ENCODE data around the gene LRRC4C. TPM values are rescaled to one million over a fixed set of nuclear protein-coding genes. Genes with fewer than 3 reads are reported as not detected.

The LRRC4C gene
- polyA plus RNA-seq, 1 of the 3 experiments (the other 2 are of a cell fraction) = 0.16 TPM

GRCh38 chr11:40544162-40544561 is 915.3 kb downstream of the LRRC4C start:
- no peak for TF ChIP-seq POLR2AphosphoS5 (IDR thresholded peaks at IDR 0.05; ENCODE audit: low read depth, low read length)
- no peak for TF ChIP-seq NFIC (IDR thresholded peaks at IDR 0.05; ENCODE audit: borderline replicate concordance)
- no peak for TF ChIP-seq FOSL2 (IDR thresholded peaks at IDR 0.05; ENCODE audit: borderline replicate concordance, low read depth)
- TF ChIP-seq CHD2 (IDR thresholded peaks at IDR 0.05; ENCODE audit: low read length, partially characterized antibody) = no peak
- TF ChIP-seq GATA2 (CRISPR knock-in tag; IDR thresholded peaks at IDR 0.05) = no peak
- TF ChIP-seq RFX5 (IDR thresholded peaks at IDR 0.05; ENCODE audit: low read length) = no peak
- no peak for TF ChIP-seq EZH2phosphoT487 (IDR thresholded peaks at IDR 0.05; ENCODE audit: borderline replicate concordance, low read depth)
- no peak for TF ChIP-seq MAX (IDR thresholded peaks at IDR 0.05; ENCODE audit: low read depth)
- TF ChIP-seq RCOR1 (IDR thresholded peaks at IDR 0.05; ENCODE audit: low read length) = no peak
- no peak for TF ChIP-seq CTCF (IDR thresholded peaks at IDR 0.05)
- no peak for TF ChIP-seq TCF12 (IDR thresholded peaks at IDR 0.05)
- TF ChIP-seq GABPA (IDR thresholded peaks at IDR 0.05; ENCODE audit: low read depth) = no peak
- TF ChIP-seq ZBTB33 (IDR thresholded peaks at IDR 0.05; ENCODE audit: borderline replicate concordance, low read depth) = no peak
- TF ChIP-seq JUND (IDR thresholded peaks at IDR 0.05) = no peak
- TF ChIP-seq FOXM1 (IDR thresholded peaks at IDR 0.05; ENCODE audit: low read depth) = no peak
- TF ChIP-seq PBX3 (IDR thresholded peaks at IDR 0.05) = no peak
- no peak for TF ChIP-seq MXI1 (IDR thresholded peaks at IDR 0.05; ENCODE audit: low read depth, low read length)
- no peak for TF ChIP-seq MEF2A (IDR thresholded peaks at IDR 0.05; ENCODE audit: borderline replicate concordance, low read depth)
- TF ChIP-seq ELF1 (IDR thresholded peaks at IDR 0.05) = no peak
- no peak for TF ChIP-seq YY1 (IDR thresholded peaks at IDR 0.05; ENCODE audit: low read depth)
- WGBS (ENCODE audit: low lambda C conversion rate) = 0% methylated on average over 3 of the region's 3 CpGs
- H3F3A ChIP-seq (replicated peaks; ENCODE audit: insufficient read depth) = no peaks in the 10 kb centered on the region
- H3K36me3 ChIP-seq (replicated peaks in 1 of 2; ENCODE audit: control insufficient read depth in 1 of 2, insufficient read depth in 2 of 2, low read length in 1 of 2) = no peaks in the 10 kb centered on the region
- no peaks in the 10 kb centered on the region for H3K27me3 ChIP-seq (ENCODE audit: insufficient read depth)
- no peak overlapping the region for H2AFZ ChIP-seq (ENCODE audit: low read depth)
- ChIA-PET CTCF (no interaction called here), POLR2A (no interaction called here)
- no peak overlapping the region for H3K4me2 ChIP-seq
- no peaks in the 10 kb centered on the region for H3K79me2 ChIP-seq (ENCODE audit: insufficient read depth)
- DNase-seq = no peak
- no peaks in the 10 kb centered on the region for H3K9me2 ChIP-seq
- no peak overlapping the region for H3K9ac ChIP-seq
- no peak overlapping the region for H3K27ac ChIP-seq (ENCODE audit: low read depth in 2 of 2, low read length in 1 of 2)
- no peaks in the 10 kb centered on the region for H4K20me1 ChIP-seq (ENCODE audit: insufficient read depth)
- H3K4me1 ChIP-seq (ENCODE audit: control insufficient read depth in 1 of 2, insufficient read depth in 2 of 2, low read depth in 1 of 2, low read length in 1 of 2) = no peaks in the 10 kb centered on the region
- no peak overlapping the region for H3K4me3 ChIP-seq (ENCODE audit: low read depth in 2 of 2, low read length in 1 of 2)
- no peaks in the 10 kb centered on the region for H3K9me3 ChIP-seq

Data from SK-N-SH (cell line).